B cell (primary cell): Measurements from ENCODE around the gene TRAFD1. TPM values are rescaled to one million over a fixed set of nuclear protein-coding genes. Genes with fewer than 3 reads are reported as not detected.

ENCODE experiments used
- ATAC-seq: fragments of 200-7000 bp; cut with Tn5 transposase; one replicate; pipeline ENCODE4 v1.10.0; 2021; ENCODE audit warnings: low read depth, mild to moderate bottlenecking, moderate number of reproducible peaks, moderate library complexity
- CTCF ChIA-PET: fragments of 350-600 bp; sonication (Branson Sonifier 250); formaldehyde crosslinking; loops from one replicate; lab custom pipeline; 2021; ENCODE audit warnings: antibody characterized with exemption, inconsistent platforms; lab: Charles Lee
- POLR2A ChIA-PET: fragments of 350-600 bp; sonication (Branson Sonifier 250); formaldehyde crosslinking; loops from one replicate; lab custom pipeline; 2021; ENCODE audit warnings: antibody characterized with exemption; lab: Charles Lee
- DNase-seq: peaks from one replicate; pipeline ENCODE4 v3.0.0; 2013
- H2AFZ ChIP-seq: 2 replicates; pipeline ENCODE4 v1.6.1; 2012; ENCODE audit warnings: mild to moderate bottlenecking, low read depth, low read length; ENCODE audit not compliant: insufficient read depth, poor library complexity, severe bottlenecking
- H3K27ac ChIP-seq, 2 donors: 1 replicate in 1 of 2; 2 replicates in 1 of 2; pipeline ENCODE4 v1.5.1; 2012 to 2013; ENCODE audit warnings: low read length in 2 of 2, mild to moderate bottlenecking in 2 of 2, moderate library complexity in 1 of 2
- H3K27me3 ChIP-seq, 4 experiments: fragments of 200-600 bp in 1 of 4; sonication (generic) in 1 of 4; replicated peaks in 1 of 4; 1 replicate in 2 of 4; 2 replicates in 2 of 4; pipeline versions ENCODE4 v1.6.1 to v1.7.0; 2013 to 2016; ENCODE audit warnings: low read length in 3 of 4, mild to moderate bottlenecking in 2 of 4, mixed read lengths in 1 of 4, moderate library complexity in 1 of 4; ENCODE audit not compliant: insufficient read depth in 4 of 4, control insufficient read depth in 3 of 4; ENCODE audit errors: control extremely low read depth in 1 of 4
- H3K36me3 ChIP-seq, 2 experiments: replicated peaks in 1 of 2; 1 replicate in 1 of 2; 2 replicates in 1 of 2; pipeline versions ENCODE4 v1.6.1 to v1.7.1; 2013; ENCODE audit warnings: low read length in 1 of 2; ENCODE audit not compliant: insufficient read depth in 2 of 2, control insufficient read depth in 1 of 2; ENCODE audit errors: control extremely low read depth in 1 of 2, extremely low read depth in 1 of 2
- H3K4me1 ChIP-seq, 2 donors: fragments of 200-600 bp in 1 of 2; sonication (generic) in 1 of 2; 1 replicate in 1 of 2; 2 replicates in 1 of 2; pipeline versions ENCODE4 v1.5.1 to v1.6.1; 2013 to 2017; ENCODE audit warnings: low read length in 2 of 2; ENCODE audit not compliant: control insufficient read depth in 2 of 2, insufficient read depth in 2 of 2
- H3K4me2 ChIP-seq: replicated peaks from 2 replicates; pipeline ENCODE3; 2012; ENCODE audit warnings: mild to moderate bottlenecking, low read depth, low read length; ENCODE audit not compliant: poor library complexity, severe bottlenecking
- H3K4me3 ChIP-seq, 5 experiments: fragments of 200-600 bp in 1 of 5; sonication (generic) in 1 of 5; 1 replicate in 3 of 5; 2 replicates in 2 of 5; pipeline versions ENCODE4 v1.5.1 to v1.7.0; 2011 to 2016; ENCODE audit warnings: low read length in 4 of 5, mild to moderate bottlenecking in 4 of 5, low read depth in 2 of 5, control low read depth in 1 of 5, moderate library complexity in 1 of 5; ENCODE audit not compliant: insufficient read depth in 1 of 5; ENCODE audit errors: control extremely low read depth in 1 of 5, extremely low read depth in 1 of 5
- H3K79me2 ChIP-seq: fragments of 200-600 bp; sonication (generic); one replicate; pipeline ENCODE4 v1.6.0; 2016; ENCODE audit warnings: low read length; ENCODE audit not compliant: control insufficient read depth, insufficient read depth
- H3K9ac ChIP-seq: fragments of 200-600 bp; sonication (generic); 2 replicates; pipeline ENCODE4 v1.6.1; 2017; ENCODE audit warnings: mild to moderate bottlenecking, low read length, moderate library complexity
- H3K9me3 ChIP-seq, 3 donors: one replicate each; pipeline versions ENCODE4 v1.6.1 to v1.7.1; 2013; ENCODE audit warnings: low read length in 2 of 3; ENCODE audit not compliant: control insufficient read depth in 2 of 3, insufficient read depth in 1 of 3; ENCODE audit errors: control extremely low read depth in 1 of 3
- H4K20me1 ChIP-seq: 2 replicates; pipeline ENCODE4 v1.6.0; 2012; ENCODE audit warnings: mild to moderate bottlenecking, low read length; ENCODE audit not compliant: insufficient read depth, control insufficient read depth, poor library complexity, severe bottlenecking
- H3K27ac Mint-ChIP-seq: one replicate; pipeline ENCODE4 v1.8.0; 2021; ENCODE audit warnings: mixed read lengths
- H3K27me3 Mint-ChIP-seq: one replicate; pipeline ENCODE4 v1.8.0; 2021; ENCODE audit warnings: mixed read lengths
- H3K4me1 Mint-ChIP-seq: one replicate; pipeline ENCODE4 v1.8.0; 2021; ENCODE audit warnings: mixed read lengths
- H3K4me3 Mint-ChIP-seq: one replicate; pipeline ENCODE4 v1.8.0; 2021; ENCODE audit warnings: mixed read lengths
- H3K9me3 Mint-ChIP-seq: one replicate; pipeline ENCODE4 v1.8.0; 2022; ENCODE audit warnings: mixed read lengths; ENCODE audit not compliant: insufficient read depth
- CTCF ChIP-seq: fragments of 200-600 bp; IDR thresholded peaks from one replicate; pipeline ENCODE4 v1.8.0; 2022; ENCODE audit warnings: antibody characterized with exemption, mild to moderate bottlenecking
- EZH2 ChIP-seq: IDR thresholded peaks from 2 replicates; pipeline ENCODE4 v1.6.1; 2012; ENCODE audit warnings: borderline replicate concordance, low read depth, mild to moderate bottlenecking, moderate library complexity, low read length; ENCODE audit not compliant: insufficient read depth, poor library complexity, severe bottlenecking
- WGBS: methylation state at CpG from one replicate; pipeline ENCODE4 v1.1.5; 2013; ENCODE audit warnings: missing lambda C conversion rate; ENCODE audit not compliant: insufficient coverage; 5-methylcytosine and 5-hydroxymethylcytosine counted together
- intact Hi-C: fragments of 100-400 bp; cut with micrococcal nuclease; formaldehyde crosslinking; loops from one replicate; pipeline ENCODE4 v1.10.0; 2022
- polyA plus RNA-seq: library from polyadenylated mRNA; depleted of rRNA; stranded (reverse); fragments of >200 nt; gene quantifications from 2 replicates; pipeline ENCODE4 v1.2.3, GENCODE V29; 2012
- total RNA-seq, 2 donors: library from RNA; stranded (reverse); fragments of 120-200 nt in 1 of 2; gene quantifications; 1 replicate in 1 of 2; 2 replicates in 1 of 2; pipeline versions ENCODE4 v1.2.3 to v1.2.4, GENCODE V29; 2013 to 2022

The TRAFD1 gene
- total and polyA plus RNA-seq, 2 donors (not counting 1 experiment from before 2014, with no cell fraction given), result 30.9 to 37.7 TPM

- Histone ChIP-seq H3K4me2 (no peak overlapping the region), H3K4me1 (no peaks in the 10 kb centered on the region), H2AFZ (no peak overlapping the region), H3K9ac (no peak overlapping the region), H3K79me2 (peaks cover 45% of the 10 kb centered on the region), H3K36me3 (peaks cover 11 to 53% of the 10 kb centered on the region in 2 experiments), H3K4me3 (no peak overlapping the region), H3K9me3 (no peaks in the 10 kb centered on the region), H3K27ac (no peak overlapping the region), H3K27me3 (no peaks in the 10 kb centered on the region), H4K20me1 (peaks cover 27% of the 10 kb centered on the region)
- ChIA-PET POLR2A (interaction anchor here (0.7 kb wide), 1 partner anchor 161 kb away, joined by 7 read pairs; no protein-coding TSS in a partner anchor), CTCF (interaction anchor here (0.6 to 0.7 kb wide), 2 partner anchors 133 to 163 kb away, joined by 3 to 4 read pairs; no protein-coding TSS in a partner anchor)
- TF ChIP-seq EZH2, result no peak
- TF ChIP-seq CTCF, result no peak
- H3K27ac Mint-ChIP-seq, result no peak overlapping the region
- WGBS, result no CpG with 5 or more reads among the region's 2 CpGs
- intact Hi-C loops, result no loop called here
- H3K9me3 Mint-ChIP-seq, result no peaks in the 10 kb centered on the region
- peaks cover 3% of the 10 kb centered on the region for H3K27me3 Mint-ChIP-seq
- H3K4me1 Mint-ChIP-seq, result peaks cover 7% of the 10 kb centered on the region
- H3K4me3 Mint-ChIP-seq, result no peak overlapping the region
- ATAC-seq, result no peak
- no peak for DNase-seq
These were observed 38.1 kb upstream of the TRAFD1 start for GRCh38 chr12:112087055-112087850.

- intact Hi-C loops, result no loop called here
- no peaks in the 10 kb centered on the region for H3K4me1 ChIP-seq
- H3K27ac ChIP-seq, result no peak overlapping the region
- DNase-seq (no peak), ATAC-seq (no peak)
- H3K9me3 ChIP-seq, result no peaks in the 10 kb centered on the region
- H3K4me3 Mint-ChIP-seq, result no peak overlapping the region
- peaks cover 26% of the 10 kb centered on the region for H4K20me1 ChIP-seq
- peaks cover 11 to 59% of the 10 kb centered on the region in 2 experiments for H3K36me3 ChIP-seq
- H2AFZ ChIP-seq, result no peak overlapping the region
- no peak overlapping the region for H3K4me2 ChIP-seq
- WGBS, result no CpG with 5 or more reads among the region's 1 CpG
- no peak overlapping the region for H3K4me3 ChIP-seq
- no peak for TF ChIP-seq CTCF
- TF ChIP-seq EZH2, result no peak
- ChIA-PET POLR2A (no interaction called here), CTCF (interaction anchor here (0.5 kb wide), 1 partner anchor 1576 kb away, joined by 5 read pairs; no protein-coding TSS in a partner anchor)
- peaks cover 6% of the 10 kb centered on the region for H3K4me1 Mint-ChIP-seq
- no peaks in the 10 kb centered on the region for H3K27me3 ChIP-seq
- no peaks in the 10 kb centered on the region for H3K9me3 Mint-ChIP-seq
- H3K27ac Mint-ChIP-seq, result no peak overlapping the region
- peaks cover 49% of the 10 kb centered on the region for H3K79me2 ChIP-seq
- no peak overlapping the region for H3K9ac ChIP-seq
- peaks cover 3% of the 10 kb centered on the region for H3K27me3 Mint-ChIP-seq
These were observed 37.5 kb upstream of the TRAFD1 start for GRCh38 chr12:112087851-112088250.
